Activated CD8-positive, alpha-beta T cell treated with anti-CD3 and anti-CD28 coated beads for 36 hours (primary cell): Measurements from ENCODE around the gene SCIMP. TPM values are rescaled to one million over a fixed set of nuclear protein-coding genes. Genes with fewer than 3 reads are reported as not detected.

Experiments
- ATAC-seq: fragments of 200-7000 bp; cut with Tn5 transposase; one replicate; pipeline ENCODE4 v1.10.0; 2021; ENCODE audit warnings: mild to moderate bottlenecking, moderate library complexity
- CTCF ChIA-PET: fragments of 350-600 bp; sonication (Branson Sonifier 250); formaldehyde crosslinking; loops from one replicate; lab custom pipeline; 2021; ENCODE audit warnings: antibody characterized with exemption; lab: Charles Lee
- POLR2A ChIA-PET: fragments of 350-600 bp; sonication (Branson Sonifier 250); formaldehyde crosslinking; loops from one replicate; lab custom pipeline; 2021; ENCODE audit warnings: antibody characterized with exemption; lab: Charles Lee
- DNase-seq: peaks from one replicate; pipeline ENCODE4 v3.0.0-alpha.2; 2020
- H3K27ac Mint-ChIP-seq: one replicate; pipeline ENCODE4 v1.8.0; 2021; ENCODE audit warnings: mild to moderate bottlenecking, mixed read lengths
- H3K27me3 Mint-ChIP-seq: one replicate; pipeline ENCODE4 v1.8.0; 2021; ENCODE audit warnings: mixed read lengths
- H3K36me3 Mint-ChIP-seq: one replicate; pipeline ENCODE4 v1.8.0; 2021; ENCODE audit warnings: low read depth, mixed read lengths
- H3K4me1 Mint-ChIP-seq: one replicate; pipeline ENCODE4 v1.8.0; 2021; ENCODE audit warnings: low read depth, mixed read lengths
- H3K4me3 Mint-ChIP-seq: one replicate; pipeline ENCODE4 v1.8.0; 2021; ENCODE audit warnings: mild to moderate bottlenecking, moderate library complexity, mixed read lengths
- H3K9me3 Mint-ChIP-seq: one replicate; pipeline ENCODE4 v1.8.0; 2021; ENCODE audit warnings: mixed read lengths
- CTCF ChIP-seq: fragments of 200-600 bp; IDR thresholded peaks from one replicate; pipeline ENCODE4 v1.8.0; 2022; ENCODE audit warnings: antibody characterized with exemption, mild to moderate bottlenecking
- intact Hi-C: fragments of 100-400 bp; cut with micrococcal nuclease; formaldehyde crosslinking; loops from one replicate; pipeline ENCODE4 v1.10.0; 2022
- total RNA-seq, 2 experiments: library from RNA; stranded (reverse); gene quantifications; one replicate each; pipeline ENCODE4 v1.2.3, GENCODE V29; 2021

SCIMP gene
- total RNA-seq, 2 experiments from 2014 or later, result 0.13 to 0.54 TPM

- peak overlapping the region; percentile 11 for H3K4me3 Mint-ChIP-seq
- H3K4me1 Mint-ChIP-seq, result peaks cover 9% of the 10 kb centered on the region
- intact Hi-C loops, result no loop called here
- ChIA-PET CTCF (interaction anchor here (1.0 to 1.2 kb wide), 2 partner anchors 24 to 75 kb away, joined by 3 to 4 read pairs; no protein-coding TSS in a partner anchor), POLR2A (interaction anchor here (0.6 to 2.1 kb wide), 4 partner anchors 9 to 304 kb away, joined by 3 to 9 read pairs (median 3); partner anchors contain the start of gene RABEP1)
- no peaks in the 10 kb centered on the region for H3K36me3 Mint-ChIP-seq
- no peaks in the 10 kb centered on the region for H3K9me3 Mint-ChIP-seq
- H3K27me3 Mint-ChIP-seq, result no peaks in the 10 kb centered on the region
- DNase-seq (peak; percentile 47), ATAC-seq (peak; percentile 82)
- peak overlapping the region; percentile 3 for H3K27ac Mint-ChIP-seq
- TF ChIP-seq CTCF, result no peak
Observed at GRCh38 chr17:5272322-5272721, 37.7 kb upstream of the SCIMP start.

GRCh38 chr17:5269241-5269960 is 34.7 kb upstream of the SCIMP start:
- no peak overlapping the region for H3K4me3 Mint-ChIP-seq
- H3K36me3 Mint-ChIP-seq, result no peaks in the 10 kb centered on the region
- H3K9me3 Mint-ChIP-seq, result no peaks in the 10 kb centered on the region
- ChIA-PET POLR2A (no interaction called here), CTCF (interaction anchor here (1.0 kb wide), 1 partner anchor 16 kb away, joined by 4 read pairs; no protein-coding TSS in a partner anchor)
- no peaks in the 10 kb centered on the region for H3K27me3 Mint-ChIP-seq
- intact Hi-C loops, result no loop called here
- ATAC-seq, result no peak
- TF ChIP-seq CTCF, result no peak
- peaks cover 9% of the 10 kb centered on the region for H3K4me1 Mint-ChIP-seq
- DNase-seq, result no peak
- H3K27ac Mint-ChIP-seq, result no peak overlapping the region

DNA sequence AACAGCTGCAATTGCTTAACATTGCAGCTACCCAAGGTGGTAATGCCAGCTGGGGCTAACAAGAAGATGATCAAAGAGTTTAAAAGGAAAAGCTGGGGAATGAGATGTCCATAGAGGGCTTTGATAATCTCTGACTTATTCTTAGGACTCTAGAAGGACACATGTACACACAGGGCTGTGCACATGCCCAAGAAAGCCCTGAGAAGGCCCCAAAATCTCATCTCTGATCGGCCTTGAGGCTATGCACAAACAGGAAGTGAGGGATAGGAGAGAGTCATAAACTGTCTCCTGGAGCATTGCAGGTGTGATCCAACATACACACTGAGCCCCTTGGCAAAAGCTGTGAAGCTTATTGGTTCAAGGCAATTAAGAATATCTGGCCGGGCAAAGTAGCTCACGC is 30.2 kb upstream of the SCIMP start:
- ATAC-seq, result no peak
- no peak overlapping the region for H3K27ac Mint-ChIP-seq

DNA sequence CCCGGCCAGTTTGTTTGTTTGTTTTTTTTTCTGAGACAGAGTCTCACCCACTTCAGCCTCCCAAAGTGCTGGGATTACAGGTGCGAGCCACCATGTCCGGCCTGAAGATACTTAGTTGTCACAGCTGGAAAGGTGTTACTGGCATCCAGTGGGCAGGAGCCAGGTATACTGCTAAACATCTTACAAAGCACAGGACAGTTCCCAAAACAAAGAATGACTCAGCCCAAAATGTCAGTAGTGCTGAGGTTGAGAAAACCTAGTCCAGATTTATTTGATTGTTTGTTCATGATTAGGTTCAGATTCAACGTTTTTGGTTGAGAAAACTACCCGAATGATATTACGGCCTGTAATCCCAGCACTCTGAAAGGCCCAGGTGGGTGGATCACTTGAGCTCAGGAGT is 28.8 kb upstream of the SCIMP start:
- no peaks in the 10 kb centered on the region for H3K36me3 Mint-ChIP-seq
- CTCF ChIA-PET, result no interaction called here
- TF ChIP-seq CTCF, result no peak

More for the DNA sequence above, 30.2 kb upstream of the SCIMP start:
- no peaks in the 10 kb centered on the region for H3K4me1 Mint-ChIP-seq
- H3K36me3 Mint-ChIP-seq, result no peaks in the 10 kb centered on the region
- no peak for DNase-seq
- CTCF ChIA-PET, result interaction anchor here (1.4 to 1.6 kb wide), 2 partner anchors 15 to 16 kb away, joined by 3 to 4 read pairs; no protein-coding TSS in a partner anchor
- H3K4me3 Mint-ChIP-seq, result no peak overlapping the region
- H3K27me3 Mint-ChIP-seq, result no peaks in the 10 kb centered on the region
- POLR2A ChIA-PET, result interaction anchor here (1.5 kb wide), 1 partner anchor 18 kb away, joined by 3 read pairs; no protein-coding TSS in a partner anchor
- H3K9me3 Mint-ChIP-seq, result no peaks in the 10 kb centered on the region
- intact Hi-C loops, result no loop called here
- TF ChIP-seq CTCF, result no peak

DNA sequence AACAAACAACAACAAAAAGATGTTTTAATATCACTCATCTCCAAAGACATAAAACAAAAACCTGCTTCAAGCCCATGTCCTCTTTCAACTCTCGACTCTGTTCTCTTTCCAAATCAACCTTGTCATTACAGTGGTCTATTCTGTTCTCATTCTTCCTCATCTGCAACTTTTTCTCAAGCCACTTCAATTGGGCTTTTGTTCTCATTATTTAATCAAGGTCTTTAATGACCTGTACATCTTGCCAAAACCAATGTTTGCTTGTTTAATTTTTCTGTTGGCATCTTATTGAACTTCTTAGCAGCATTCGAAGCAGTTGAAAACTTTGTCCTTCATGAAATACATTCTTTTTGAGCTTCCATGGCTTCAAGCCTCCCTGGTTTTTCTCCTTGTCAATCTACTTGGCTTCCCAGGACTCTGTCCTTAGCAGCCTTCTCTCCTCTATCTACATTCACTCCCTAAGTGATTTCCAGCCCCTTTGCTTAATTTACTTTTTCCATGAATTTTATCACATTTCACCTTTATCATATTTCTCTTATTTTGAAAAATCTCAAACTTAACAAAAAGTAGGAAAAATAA is 27.8 kb upstream of the SCIMP start:
- Mint-ChIP-seq H3K4me1 (no peaks in the 10 kb centered on the region), H3K27me3 (no peaks in the 10 kb centered on the region), H3K36me3 (no peaks in the 10 kb centered on the region), H3K4me3 (no peak overlapping the region), H3K9me3 (no peaks in the 10 kb centered on the region), H3K27ac (no peak overlapping the region)
- no peak for ATAC-seq
- intact Hi-C loops, result no loop called here
- TF ChIP-seq CTCF, result no peak
- ChIA-PET POLR2A (no interaction called here), CTCF (no interaction called here)
- DNase-seq, result no peak

More for the DNA sequence above, 28.8 kb upstream of the SCIMP start:
- Mint-ChIP-seq H3K4me3 (no peak overlapping the region), H3K27ac (no peak overlapping the region), H3K9me3 (no peaks in the 10 kb centered on the region), H3K4me1 (no peaks in the 10 kb centered on the region), H3K27me3 (no peaks in the 10 kb centered on the region)
- POLR2A ChIA-PET, result no interaction called here
- ATAC-seq (no peak), DNase-seq (no peak)
- intact Hi-C loops, result no loop called here
